GM23338 (cell line): Measurements from ENCODE around the gene APH1A. TPM values are rescaled to one million over a fixed set of nuclear protein-coding genes. Genes with fewer than 3 reads are reported as not detected.

Experiments used
- ATAC-seq: fragments of 200-7000 bp; cut with Tn5 transposase; 3 replicates; pipeline ENCODE4 v1.9.1; 2020
- DNase-seq: peaks from one replicate; pipeline ENCODE4 v3.0.0-alpha.2; 2015; ENCODE audit warnings: low spot score
- H2AFZ ChIP-seq: fragments of 200-600 bp; sonication (generic); 2 replicates; pipeline ENCODE4 v1.8.0; 2016; ENCODE audit warnings: antibody characterized with exemption, mild to moderate bottlenecking, moderate library complexity
- H3F3A ChIP-seq: fragments of 200-600 bp; sonication (generic); replicated peaks from 2 replicates; pipeline ENCODE4 v1.8.0; 2017; ENCODE audit warnings: antibody characterized with exemption, mixed run types, low read depth
- H3K27ac ChIP-seq: fragments of 200-600 bp; sonication (generic); 2 replicates; pipeline ENCODE4 v1.6.1; 2016; ENCODE audit warnings: low read depth
- H3K27me3 ChIP-seq: fragments of 200-600 bp; sonication (generic); 2 replicates; pipeline ENCODE4 v1.8.0; 2016; ENCODE audit warnings: mild to moderate bottlenecking, mixed run types, moderate library complexity; ENCODE audit not compliant: insufficient read depth
- H3K36me3 ChIP-seq: fragments of 200-600 bp; sonication (generic); 2 replicates; pipeline ENCODE4 v1.8.0; 2016; ENCODE audit warnings: mild to moderate bottlenecking; ENCODE audit not compliant: insufficient read depth
- H3K4me1 ChIP-seq: fragments of 200-600 bp; sonication (generic); 2 replicates; pipeline ENCODE4 v1.8.0; 2016; ENCODE audit warnings: mild to moderate bottlenecking, moderate library complexity; ENCODE audit not compliant: insufficient read depth
- H3K4me2 ChIP-seq: fragments of 200-600 bp; sonication (generic); 2 replicates; pipeline ENCODE4 v1.7.1; 2017; ENCODE audit warnings: mixed run types
- H3K4me3 ChIP-seq: fragments of 200-600 bp; sonication (generic); 2 replicates; pipeline ENCODE4 v1.6.1; 2016; ENCODE audit warnings: mixed run types
- H3K79me2 ChIP-seq: fragments of 200-600 bp; sonication (generic); replicated peaks from 2 replicates; pipeline ENCODE4 v1.8.0; 2017; ENCODE audit warnings: mild to moderate bottlenecking; ENCODE audit not compliant: insufficient read depth
- H3K9me2 ChIP-seq: fragments of 200-600 bp; sonication (generic); 2 replicates; pipeline ENCODE4 v1.8.0; 2017; ENCODE audit not compliant: insufficient read depth
- H4K20me1 ChIP-seq: fragments of 200-600 bp; sonication (generic); replicated peaks from 2 replicates; pipeline ENCODE4 v1.8.0; 2017; ENCODE audit warnings: mild to moderate bottlenecking; ENCODE audit not compliant: insufficient read depth
- H3K27ac Mint-ChIP-seq: 2 replicates; pipeline ENCODE4 v1.8.0; 2020; ENCODE audit warnings: inconsistent platforms, mild to moderate bottlenecking, moderate library complexity, mixed read lengths
- H3K27me3 Mint-ChIP-seq: 3 replicates; pipeline ENCODE4 v1.8.0; 2022; ENCODE audit warnings: low read depth, mild to moderate bottlenecking, moderate library complexity, mixed read lengths, inconsistent platforms; ENCODE audit not compliant: insufficient read depth, poor library complexity
- H3K36me3 Mint-ChIP-seq: 3 replicates; pipeline ENCODE4 v1.8.0; 2021; ENCODE audit warnings: low read depth, mild to moderate bottlenecking, inconsistent platforms, moderate library complexity, mixed read lengths
- H3K4me1 Mint-ChIP-seq: 3 replicates; pipeline ENCODE4 v1.8.0; 2020; ENCODE audit warnings: mild to moderate bottlenecking, inconsistent platforms, mixed read lengths
- H3K4me3 Mint-ChIP-seq: 3 replicates; pipeline ENCODE4 v1.8.0; 2021; ENCODE audit warnings: moderate library complexity, mild to moderate bottlenecking, inconsistent platforms, mixed read lengths
- H3K9me3 Mint-ChIP-seq: 3 replicates; pipeline ENCODE4 v1.8.0; 2020; ENCODE audit warnings: moderate library complexity, mild to moderate bottlenecking, inconsistent platforms, mixed read lengths
- CREB1 ChIP-seq: fragments of 250-450 bp; sonication (Bioruptor Pico); IDR thresholded peaks from 2 replicates; pipeline ENCODE4 v1.5.0; 2020; ENCODE audit warnings: low read depth, mild to moderate bottlenecking, moderate library complexity
- CTCF ChIP-seq, 2 experiments: fragments of 200-600 bp in 1 of 2; sonication (generic) in 1 of 2; conservative IDR thresholded peaks; 2 replicates each; pipeline versions ENCODE4 v1.5.1 to v1.6.1; 2016 to 2017; ENCODE audit warnings: antibody characterized with exemption in 2 of 2, low read depth in 2 of 2, mild to moderate bottlenecking in 2 of 2, moderate library complexity in 1 of 2
- ETS1 ChIP-seq: IDR thresholded peaks from 2 replicates; pipeline ENCODE4 v1.6.1; 2016; ENCODE audit warnings: antibody characterized with exemption
- EZH2 ChIP-seq: fragments of 200-600 bp; sonication (generic); IDR thresholded peaks from one replicate; pipeline ENCODE4 v1.8.0; 2017; ENCODE audit warnings: antibody characterized with exemption, mild to moderate bottlenecking, low read depth; ENCODE audit not compliant: unreplicated experiment
- EZH2phosphoT487 ChIP-seq: fragments of 200-600 bp; sonication (generic); IDR thresholded peaks from one replicate; pipeline ENCODE4 v1.8.1; 2018; ENCODE audit warnings: antibody characterized with exemption; ENCODE audit not compliant: unreplicated experiment
- JUNB ChIP-seq: IDR thresholded peaks from one replicate; pipeline ENCODE4 v1.6.1; 2016; ENCODE audit warnings: antibody characterized with exemption; ENCODE audit not compliant: unreplicated experiment
- NANOG ChIP-seq: IDR thresholded peaks from 2 replicates; pipeline ENCODE4 v1.6.1; 2016; ENCODE audit warnings: antibody characterized with exemption, borderline replicate concordance
- POLR2AphosphoS5 ChIP-seq: IDR thresholded peaks from 2 replicates; pipeline ENCODE4 v1.6.1; 2016; ENCODE audit warnings: antibody characterized with exemption, low read depth
- REST ChIP-seq: IDR thresholded peaks from one replicate; pipeline ENCODE4 v1.6.1; 2018; ENCODE audit warnings: antibody characterized with exemption; ENCODE audit not compliant: unreplicated experiment
- STAT1 ChIP-seq: IDR thresholded peaks from one replicate; pipeline ENCODE4 v1.6.1; 2016; ENCODE audit warnings: antibody characterized with exemption; ENCODE audit not compliant: unreplicated experiment
- ZNF114 ChIP-seq: fragments of 250-450 bp; sonication (Bioruptor Pico); IDR thresholded peaks from 2 replicates; pipeline ENCODE4 v1.5.0; 2020; ENCODE audit warnings: mild to moderate bottlenecking, moderate library complexity
- ZNF331 ChIP-seq: fragments of 250-450 bp; sonication (Bioruptor Pico); IDR thresholded peaks from 2 replicates; pipeline ENCODE4 v1.5.0; 2020; ENCODE audit warnings: low read depth, mild to moderate bottlenecking, moderate library complexity
- ZNF462 ChIP-seq: fragments of 250-450 bp; sonication (Bioruptor Pico); IDR thresholded peaks from 2 replicates; pipeline ENCODE4 v1.5.0; 2020; ENCODE audit warnings: mild to moderate bottlenecking, moderate library complexity
- polyA plus RNA-seq: library from polyadenylated mRNA; unstranded; fragments of >200 nt; fragmentation: Nextera tagmentation; extraction: Ambion mirVana; gene quantifications from 2 replicates; pipeline ENCODE4 v1.2.1, GENCODE V29; 2016
- total RNA-seq: library from RNA; depleted of rRNA; stranded (reverse); fragments of >200 nt; shearing (Covaris generic); gene quantifications from 2 replicates; pipeline ENCODE4 v1.2.3, GENCODE V29; 2014

The APH1A gene
- total and polyA plus RNA-seq, 2 experiments from 2014 or later, result 17.7 to 82.7 TPM

- Histone ChIP-seq H3F3A (peaks cover 21% of the 10 kb centered on the region), H3K27ac (0 out of 2 replicates have a peak overlapping the region, but pooled peaks have one; percentile 51), H3K79me2 (peaks cover 18% of the 10 kb centered on the region), H3K36me3 (peaks cover 15% of the 10 kb centered on the region; the same call in 1 of the 2 replicates), H2AFZ (no peak overlapping the region), H3K9me2 (no peaks in the 10 kb centered on the region), H3K4me2 (peak overlapping the region; percentile 100), H3K4me1 (peaks cover 23% of the 10 kb centered on the region), H3K4me3 (peak overlapping the region; percentile 87), H3K27me3 (no peaks in the 10 kb centered on the region), H4K20me1 (no peaks in the 10 kb centered on the region)
- no peaks in the 10 kb centered on the region; the same call in 1 of the 3 replicates for H3K9me3 Mint-ChIP-seq
- peak overlapping the region; percentile 99 for H3K4me3 Mint-ChIP-seq
- peaks cover 42% of the 10 kb centered on the region for H3K27me3 Mint-ChIP-seq
- H3K27ac Mint-ChIP-seq, result peak overlapping the region; percentile 97
- peaks cover 50% of the 10 kb centered on the region for H3K36me3 Mint-ChIP-seq
- TF ChIP-seq ZNF114 (CRISPR knock-in tag), result no peak
- TF ChIP-seq NANOG, result no peak
- TF ChIP-seq ETS1, result no peak
- no peak for TF ChIP-seq CREB1 (CRISPR knock-in tag)
- no peak for TF ChIP-seq JUNB
- TF ChIP-seq EZH2, result no peak
- TF ChIP-seq ZNF331, result no peak
- TF ChIP-seq EZH2phosphoT487, result no peak
- no peak for TF ChIP-seq POLR2AphosphoS5
- no peak for TF ChIP-seq ZNF462 (CRISPR knock-in tag)
- TF ChIP-seq CTCF (conservative IDR thresholded peaks at IDR 0.05; ENCODE audit: low read depth in 2 of 2), result no peak
- no peak for TF ChIP-seq STAT1
- TF ChIP-seq REST, result no peak
- no peak for DNase-seq
- H3K4me1 Mint-ChIP-seq, result peaks cover 32% of the 10 kb centered on the region
- no peak for ATAC-seq
Observed at GRCh38 chr1:150267896-150268295, 920 bp downstream of the APH1A start.
